ENCODE data around the gene KCNC1. TPM values are rescaled to one million over a fixed set of nuclear protein-coding genes. Genes with fewer than 3 reads are reported as not detected.

Gene KCNC1
- total and polyA plus RNA-seq, 2 experiments from 2014 or later: 0.11 TPM; not detected in 1

DNA sequence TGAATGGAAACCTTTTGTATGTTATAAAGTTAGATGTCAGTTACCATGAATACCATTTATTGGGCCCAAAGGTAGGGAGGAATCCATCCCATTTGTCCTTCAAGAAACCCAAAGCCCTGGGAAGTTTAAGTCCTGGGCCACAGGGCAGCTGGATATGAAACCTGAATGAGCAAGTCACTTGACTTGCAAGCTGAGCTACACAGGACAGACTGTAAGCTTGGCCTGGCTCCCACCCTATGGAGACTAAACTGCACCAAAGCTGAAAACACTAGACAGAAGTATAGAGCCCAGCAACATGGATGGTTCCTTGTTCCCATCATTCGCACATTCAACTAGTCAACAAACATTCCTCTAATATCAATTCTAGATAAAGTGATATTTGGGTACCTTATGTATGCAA lies 71.3 kb downstream of the KCNC1 start:
- peaks cover 10% of the 10 kb centered on the region for H3K4me1 ChIP-seq (ENCODE audit: insufficient read depth)
- no peaks in the 10 kb centered on the region for H3F3A ChIP-seq (replicated peaks; ENCODE audit: low read depth)
- no peak for ATAC-seq
- H3K4me3 Mint-ChIP-seq: no peak overlapping the region
- DNase-seq (ENCODE audit: low spot score): no peak
- H2AFZ ChIP-seq: no peak overlapping the region
- H3K9me2 ChIP-seq (ENCODE audit: insufficient read depth): no peaks in the 10 kb centered on the region
- H3K27me3 ChIP-seq (ENCODE audit: insufficient read depth): no peaks in the 10 kb centered on the region
- H3K36me3 Mint-ChIP-seq (ENCODE audit: low read depth): no peaks in the 10 kb centered on the region
- no peak overlapping the region for H3K4me2 ChIP-seq
- H3K27ac Mint-ChIP-seq: no peak overlapping the region
- H4K20me1 ChIP-seq (replicated peaks; ENCODE audit: insufficient read depth): no peaks in the 10 kb centered on the region
- no peak overlapping the region for H3K4me3 ChIP-seq
- peaks cover 13% of the 10 kb centered on the region for H3K27me3 Mint-ChIP-seq (ENCODE audit: insufficient read depth, low read depth, poor library complexity)
- no peak overlapping the region for H3K27ac ChIP-seq (ENCODE audit: low read depth)
- TF ChIP-seq EZH2phosphoT487 (IDR thresholded peaks at IDR 0.05; ENCODE audit: unreplicated experiment): no peak
- peaks cover 20% of the 10 kb centered on the region for H3K4me1 Mint-ChIP-seq
- no peaks in the 10 kb centered on the region; the same call in 2 of the 3 replicates for H3K9me3 Mint-ChIP-seq
- no peaks in the 10 kb centered on the region for H3K79me2 ChIP-seq (replicated peaks; ENCODE audit: insufficient read depth)
- H3K36me3 ChIP-seq (ENCODE audit: insufficient read depth): no peaks in the 10 kb centered on the region

DNA sequence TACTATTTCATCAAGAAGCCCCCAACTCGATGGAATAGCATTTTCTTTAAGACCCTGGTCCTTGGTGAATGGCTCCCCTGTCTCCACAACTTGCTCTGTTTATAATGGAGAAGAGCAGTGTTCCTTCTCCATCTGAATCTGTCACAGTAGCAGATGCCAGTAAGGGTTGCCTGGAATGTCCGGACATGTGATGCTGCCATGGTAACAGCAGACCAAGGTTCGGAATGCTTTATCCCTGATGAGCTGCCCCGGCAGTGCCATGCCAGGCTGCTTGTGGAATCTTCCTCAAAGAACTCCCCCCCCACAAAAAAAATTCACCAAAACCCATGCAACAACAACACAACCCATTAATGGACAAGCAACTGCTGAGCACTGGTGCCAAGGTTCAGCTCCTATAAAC lies 72.5 kb downstream of the KCNC1 start:
- no peak overlapping the region for H3K4me2 ChIP-seq
- H4K20me1 ChIP-seq (replicated peaks; ENCODE audit: insufficient read depth): no peaks in the 10 kb centered on the region
- H3K27ac Mint-ChIP-seq: no peak overlapping the region
- no peaks in the 10 kb centered on the region; the same call in 2 of the 3 replicates for H3K9me3 Mint-ChIP-seq
- H3F3A ChIP-seq (replicated peaks; ENCODE audit: low read depth): no peaks in the 10 kb centered on the region
- no peak overlapping the region for H2AFZ ChIP-seq
- no peaks in the 10 kb centered on the region for H3K27me3 ChIP-seq (ENCODE audit: insufficient read depth)
- no peaks in the 10 kb centered on the region for H3K79me2 ChIP-seq (replicated peaks; ENCODE audit: insufficient read depth)
- peaks cover 3% of the 10 kb centered on the region; the same call in 1 of the 2 replicates for H3K4me1 ChIP-seq (ENCODE audit: insufficient read depth)
- no peak overlapping the region for H3K4me3 ChIP-seq
- ATAC-seq (no peak), DNase-seq (ENCODE audit: low spot score) (no peak)
- peaks cover 10% of the 10 kb centered on the region; the same call in 2 of the 3 replicates for H3K4me1 Mint-ChIP-seq
- H3K36me3 Mint-ChIP-seq (ENCODE audit: low read depth): no peaks in the 10 kb centered on the region
- H3K9me2 ChIP-seq (ENCODE audit: insufficient read depth): no peaks in the 10 kb centered on the region
- TF ChIP-seq, protein P1, sequence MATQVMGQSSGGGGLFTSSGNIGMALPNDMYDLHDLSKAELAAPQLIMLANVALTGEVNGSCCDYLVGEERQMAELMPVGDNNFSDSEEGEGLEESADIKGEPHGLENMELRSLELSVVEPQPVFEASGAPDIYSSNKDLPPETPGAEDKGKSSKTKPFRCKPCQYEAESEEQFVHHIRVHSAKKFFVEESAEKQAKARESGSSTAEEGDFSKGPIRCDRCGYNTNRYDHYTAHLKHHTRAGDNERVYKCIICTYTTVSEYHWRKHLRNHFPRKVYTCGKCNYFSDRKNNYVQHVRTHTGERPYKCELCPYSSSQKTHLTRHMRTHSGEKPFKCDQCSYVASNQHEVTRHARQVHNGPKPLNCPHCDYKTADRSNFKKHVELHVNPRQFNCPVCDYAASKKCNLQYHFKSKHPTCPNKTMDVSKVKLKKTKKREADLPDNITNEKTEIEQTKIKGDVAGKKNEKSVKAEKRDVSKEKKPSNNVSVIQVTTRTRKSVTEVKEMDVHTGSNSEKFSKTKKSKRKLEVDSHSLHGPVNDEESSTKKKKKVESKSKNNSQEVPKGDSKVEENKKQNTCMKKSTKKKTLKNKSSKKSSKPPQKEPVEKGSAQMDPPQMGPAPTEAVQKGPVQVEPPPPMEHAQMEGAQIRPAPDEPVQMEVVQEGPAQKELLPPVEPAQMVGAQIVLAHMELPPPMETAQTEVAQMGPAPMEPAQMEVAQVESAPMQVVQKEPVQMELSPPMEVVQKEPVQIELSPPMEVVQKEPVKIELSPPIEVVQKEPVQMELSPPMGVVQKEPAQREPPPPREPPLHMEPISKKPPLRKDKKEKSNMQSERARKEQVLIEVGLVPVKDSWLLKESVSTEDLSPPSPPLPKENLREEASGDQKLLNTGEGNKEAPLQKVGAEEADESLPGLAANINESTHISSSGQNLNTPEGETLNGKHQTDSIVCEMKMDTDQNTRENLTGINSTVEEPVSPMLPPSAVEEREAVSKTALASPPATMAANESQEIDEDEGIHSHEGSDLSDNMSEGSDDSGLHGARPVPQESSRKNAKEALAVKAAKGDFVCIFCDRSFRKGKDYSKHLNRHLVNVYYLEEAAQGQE (IDR thresholded peaks at IDR 0.05; ENCODE audit: unreplicated experiment): no peak
- TF ChIP-seq, protein P2, sequence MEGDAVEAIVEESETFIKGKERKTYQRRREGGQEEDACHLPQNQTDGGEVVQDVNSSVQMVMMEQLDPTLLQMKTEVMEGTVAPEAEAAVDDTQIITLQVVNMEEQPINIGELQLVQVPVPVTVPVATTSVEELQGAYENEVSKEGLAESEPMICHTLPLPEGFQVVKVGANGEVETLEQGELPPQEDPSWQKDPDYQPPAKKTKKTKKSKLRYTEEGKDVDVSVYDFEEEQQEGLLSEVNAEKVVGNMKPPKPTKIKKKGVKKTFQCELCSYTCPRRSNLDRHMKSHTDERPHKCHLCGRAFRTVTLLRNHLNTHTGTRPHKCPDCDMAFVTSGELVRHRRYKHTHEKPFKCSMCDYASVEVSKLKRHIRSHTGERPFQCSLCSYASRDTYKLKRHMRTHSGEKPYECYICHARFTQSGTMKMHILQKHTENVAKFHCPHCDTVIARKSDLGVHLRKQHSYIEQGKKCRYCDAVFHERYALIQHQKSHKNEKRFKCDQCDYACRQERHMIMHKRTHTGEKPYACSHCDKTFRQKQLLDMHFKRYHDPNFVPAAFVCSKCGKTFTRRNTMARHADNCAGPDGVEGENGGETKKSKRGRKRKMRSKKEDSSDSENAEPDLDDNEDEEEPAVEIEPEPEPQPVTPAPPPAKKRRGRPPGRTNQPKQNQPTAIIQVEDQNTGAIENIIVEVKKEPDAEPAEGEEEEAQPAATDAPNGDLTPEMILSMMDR (conservative IDR thresholded peaks at IDR 0.05; ENCODE audit: low read depth in 2 of 2): no peak
- TF ChIP-seq POLR2AphosphoS5 (IDR thresholded peaks at IDR 0.05; ENCODE audit: low read depth) (no peak), ZNF331 (CRISPR knock-in tag; IDR thresholded peaks at IDR 0.05; ENCODE audit: low read depth) (no peak), NANOG (IDR thresholded peaks at IDR 0.05; ENCODE audit: borderline replicate concordance) (no peak), EZH2phosphoT487 (IDR thresholded peaks at IDR 0.05; ENCODE audit: unreplicated experiment) (no peak)
- TF ChIP-seq, protein P3, sequence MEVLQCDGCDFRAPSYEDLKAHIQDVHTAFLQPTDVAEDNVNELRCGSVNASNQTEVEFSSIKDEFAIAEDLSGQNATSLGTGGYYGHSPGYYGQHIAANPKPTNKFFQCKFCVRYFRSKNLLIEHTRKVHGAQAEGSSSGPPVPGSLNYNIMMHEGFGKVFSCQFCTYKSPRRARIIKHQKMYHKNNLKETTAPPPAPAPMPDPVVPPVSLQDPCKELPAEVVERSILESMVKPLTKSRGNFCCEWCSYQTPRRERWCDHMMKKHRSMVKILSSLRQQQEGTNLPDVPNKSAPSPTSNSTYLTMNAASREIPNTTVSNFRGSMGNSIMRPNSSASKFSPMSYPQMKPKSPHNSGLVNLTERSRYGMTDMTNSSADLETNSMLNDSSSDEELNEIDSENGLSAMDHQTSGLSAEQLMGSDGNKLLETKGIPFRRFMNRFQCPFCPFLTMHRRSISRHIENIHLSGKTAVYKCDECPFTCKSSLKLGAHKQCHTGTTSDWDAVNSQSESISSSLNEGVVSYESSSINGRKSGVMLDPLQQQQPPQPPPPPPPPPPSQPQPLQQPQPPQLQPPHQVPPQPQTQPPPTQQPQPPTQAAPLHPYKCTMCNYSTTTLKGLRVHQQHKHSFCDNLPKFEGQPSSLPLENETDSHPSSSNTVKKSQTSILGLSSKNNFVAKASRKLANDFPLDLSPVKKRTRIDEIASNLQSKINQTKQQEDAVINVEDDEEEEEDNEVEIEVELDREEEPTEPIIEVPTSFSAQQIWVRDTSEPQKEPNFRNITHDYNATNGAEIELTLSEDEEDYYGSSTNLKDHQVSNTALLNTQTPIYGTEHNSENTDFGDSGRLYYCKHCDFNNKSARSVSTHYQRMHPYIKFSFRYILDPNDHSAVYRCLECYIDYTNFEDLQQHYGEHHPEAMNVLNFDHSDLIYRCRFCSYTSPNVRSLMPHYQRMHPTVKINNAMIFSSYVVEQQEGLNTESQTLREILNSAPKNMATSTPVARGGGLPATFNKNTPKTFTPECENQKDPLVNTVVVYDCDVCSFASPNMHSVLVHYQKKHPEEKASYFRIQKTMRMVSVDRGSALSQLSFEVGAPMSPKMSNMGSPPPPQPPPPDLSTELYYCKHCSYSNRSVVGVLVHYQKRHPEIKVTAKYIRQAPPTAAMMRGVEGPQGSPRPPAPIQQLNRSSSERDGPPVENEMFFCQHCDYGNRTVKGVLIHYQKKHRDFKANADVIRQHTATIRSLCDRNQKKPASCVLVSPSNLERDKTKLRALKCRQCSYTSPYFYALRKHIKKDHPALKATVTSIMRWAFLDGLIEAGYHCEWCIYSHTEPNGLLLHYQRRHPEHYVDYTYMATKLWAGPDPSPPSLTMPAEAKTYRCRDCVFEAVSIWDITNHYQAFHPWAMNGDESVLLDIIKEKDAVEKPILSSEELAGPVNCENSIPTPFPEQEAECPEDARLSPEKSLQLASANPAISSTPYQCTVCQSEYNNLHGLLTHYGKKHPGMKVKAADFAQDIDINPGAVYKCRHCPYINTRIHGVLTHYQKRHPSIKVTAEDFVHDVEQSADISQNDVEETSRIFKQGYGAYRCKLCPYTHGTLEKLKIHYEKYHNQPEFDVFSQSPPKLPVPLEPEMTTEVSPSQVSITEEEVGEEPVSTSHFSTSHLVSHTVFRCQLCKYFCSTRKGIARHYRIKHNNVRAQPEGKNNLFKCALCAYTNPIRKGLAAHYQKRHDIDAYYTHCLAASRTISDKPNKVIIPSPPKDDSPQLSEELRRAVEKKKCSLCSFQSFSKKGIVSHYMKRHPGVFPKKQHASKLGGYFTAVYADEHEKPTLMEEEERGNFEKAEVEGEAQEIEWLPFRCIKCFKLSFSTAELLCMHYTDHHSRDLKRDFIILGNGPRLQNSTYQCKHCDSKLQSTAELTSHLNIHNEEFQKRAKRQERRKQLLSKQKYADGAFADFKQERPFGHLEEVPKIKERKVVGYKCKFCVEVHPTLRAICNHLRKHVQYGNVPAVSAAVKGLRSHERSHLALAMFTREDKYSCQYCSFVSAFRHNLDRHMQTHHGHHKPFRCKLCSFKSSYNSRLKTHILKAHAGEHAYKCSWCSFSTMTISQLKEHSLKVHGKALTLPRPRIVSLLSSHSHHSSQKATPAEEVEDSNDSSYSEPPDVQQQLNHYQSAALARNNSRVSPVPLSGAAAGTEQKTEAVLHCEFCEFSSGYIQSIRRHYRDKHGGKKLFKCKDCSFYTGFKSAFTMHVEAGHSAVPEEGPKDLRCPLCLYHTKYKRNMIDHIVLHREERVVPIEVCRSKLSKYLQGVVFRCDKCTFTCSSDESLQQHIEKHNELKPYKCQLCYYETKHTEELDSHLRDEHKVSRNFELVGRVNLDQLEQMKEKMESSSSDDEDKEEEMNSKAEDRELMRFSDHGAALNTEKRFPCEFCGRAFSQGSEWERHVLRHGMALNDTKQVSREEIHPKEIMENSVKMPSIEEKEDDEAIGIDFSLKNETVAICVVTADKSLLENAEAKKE (CRISPR knock-in tag; IDR thresholded peaks at IDR 0.05): no peak
- no peak overlapping the region for H3K4me3 Mint-ChIP-seq
- H3K27ac ChIP-seq (ENCODE audit: low read depth): no peak overlapping the region
- H3K27me3 Mint-ChIP-seq (ENCODE audit: insufficient read depth, low read depth, poor library complexity): peaks cover 7% of the 10 kb centered on the region
- no peaks in the 10 kb centered on the region for H3K36me3 ChIP-seq (ENCODE audit: insufficient read depth)

All from GM23338 (cell line).